D341Med (cell line): ENCODE data around the gene IER2.

ENCODE experiments used
- DNase-seq: peaks from one replicate; pipeline ENCODE4 v3.0.0; 2012; ENCODE audit warnings: low spot score

The IER2 gene

GRCh38 chr19:13119627-13120026 is 30.6 kb upstream of the IER2 start:
- no peak for DNase-seq

DNA sequence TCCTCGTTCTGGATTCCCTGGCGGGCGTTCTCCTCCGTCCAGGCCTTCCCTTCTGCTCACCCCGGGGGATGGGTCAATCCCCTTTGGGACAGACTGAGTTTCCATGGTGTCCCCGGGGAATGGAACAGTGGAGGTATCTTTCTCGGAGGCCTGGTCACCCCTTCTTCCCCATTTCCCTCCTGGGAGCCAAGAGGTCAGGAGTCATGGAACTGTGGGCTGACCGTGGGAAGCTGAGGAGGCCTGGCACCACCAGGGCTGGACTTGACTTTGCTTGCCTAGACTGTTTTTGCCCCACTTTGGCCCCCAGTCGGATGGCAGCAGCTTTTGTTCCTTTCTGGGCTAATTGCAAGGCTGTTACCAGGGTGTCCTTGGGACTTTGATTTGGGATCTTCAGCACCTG is 30.2 kb upstream of the IER2 start:
- DNase-seq, result no peak

DNA sequence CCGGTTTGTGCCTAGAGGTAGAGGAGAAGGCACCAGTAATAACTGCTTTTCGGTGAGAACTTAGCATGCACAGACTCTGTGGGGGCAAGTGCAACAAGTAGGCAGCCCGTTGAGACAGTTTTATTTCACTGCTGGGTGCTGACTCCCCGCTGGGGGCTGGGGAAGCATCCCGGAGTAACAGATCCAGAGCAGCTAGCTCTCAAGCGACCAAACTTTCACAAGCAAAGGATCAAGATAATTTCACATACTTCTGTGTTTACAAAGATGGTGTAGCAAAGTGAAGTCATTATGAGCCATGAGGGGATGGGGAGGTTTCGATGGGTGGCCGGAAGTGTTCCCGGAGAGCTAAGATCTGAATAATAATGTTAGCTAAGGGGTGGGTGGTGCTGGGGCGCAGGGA is 29.4 kb upstream of the IER2 start:
- DNase-seq, result no peak

GRCh38 chr19:13121551-13122274 is 28.5 kb upstream of the IER2 start:
- DNase-seq, result no peak

GRCh38 chr19:13122275-13122878 is 27.8 kb upstream of the IER2 start:
- DNase-seq, result no peak

DNA sequence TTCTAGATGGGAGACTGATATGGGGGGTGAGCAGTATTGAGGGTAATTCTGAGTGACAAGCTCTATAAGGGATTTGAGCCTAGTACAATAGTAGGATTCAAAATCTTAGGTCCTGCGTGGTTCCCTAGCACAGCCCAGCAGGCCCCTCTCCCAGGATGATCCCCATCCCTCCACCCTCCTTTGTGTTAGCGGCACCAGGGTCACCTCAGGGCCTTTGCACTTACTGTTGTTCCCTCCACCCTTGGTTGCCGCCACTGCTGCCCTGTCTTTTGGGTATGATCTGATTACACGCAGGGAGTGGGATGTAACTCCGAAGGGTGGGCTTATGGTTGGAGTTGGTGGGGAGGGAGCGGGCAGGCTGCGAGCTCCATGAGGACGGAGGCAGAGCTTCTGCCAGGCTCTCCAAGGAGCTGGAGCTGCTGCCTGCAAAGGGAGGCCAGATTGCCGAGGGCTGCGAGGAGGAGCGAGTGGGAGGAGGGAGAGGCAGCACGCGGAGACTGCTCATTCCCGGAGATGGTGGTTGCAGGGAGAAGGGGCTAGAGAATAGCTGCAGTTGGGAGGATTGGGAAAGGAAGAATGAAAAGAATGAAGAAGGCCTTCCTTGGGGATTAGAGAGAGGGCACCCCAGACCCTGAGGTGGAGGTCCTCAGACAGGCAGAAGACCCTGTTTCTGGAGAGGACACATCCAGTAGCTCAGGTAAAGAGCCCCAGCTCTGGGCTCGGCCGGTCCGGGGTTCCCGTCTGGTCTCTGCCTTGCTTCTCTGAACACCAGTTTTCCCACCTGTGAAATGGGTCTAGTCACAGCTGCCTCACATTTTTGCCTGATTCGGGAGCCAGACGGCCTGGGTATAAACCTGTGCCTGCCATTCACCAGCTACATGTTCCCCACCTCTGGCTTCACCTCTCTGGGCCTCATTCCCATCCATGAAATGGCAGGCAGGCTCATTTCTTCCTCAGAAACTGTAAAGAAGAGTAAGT is 26.9 kb upstream of the IER2 start:
- no peak for DNase-seq

DNA sequence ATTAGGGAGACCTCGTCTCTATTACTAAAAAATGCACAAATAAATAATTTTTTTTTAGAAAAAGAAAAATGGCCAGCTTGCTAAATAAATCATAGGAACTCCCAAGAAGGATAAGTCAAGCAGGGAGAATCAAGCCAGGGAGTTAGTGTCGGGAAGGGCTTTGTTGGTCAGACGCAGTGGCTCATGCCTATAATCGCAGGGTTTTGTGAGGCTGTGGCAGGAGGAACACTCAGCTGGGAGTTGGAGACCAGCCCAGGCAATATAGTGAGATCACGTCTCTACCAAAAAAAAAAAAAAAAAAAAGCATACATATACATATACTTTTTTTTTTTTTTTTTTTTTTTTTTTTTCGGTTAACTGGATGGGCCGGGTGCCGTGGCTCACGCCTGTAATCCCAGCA is 23.2 kb upstream of the IER2 start:
- DNase-seq, result no peak

DNA sequence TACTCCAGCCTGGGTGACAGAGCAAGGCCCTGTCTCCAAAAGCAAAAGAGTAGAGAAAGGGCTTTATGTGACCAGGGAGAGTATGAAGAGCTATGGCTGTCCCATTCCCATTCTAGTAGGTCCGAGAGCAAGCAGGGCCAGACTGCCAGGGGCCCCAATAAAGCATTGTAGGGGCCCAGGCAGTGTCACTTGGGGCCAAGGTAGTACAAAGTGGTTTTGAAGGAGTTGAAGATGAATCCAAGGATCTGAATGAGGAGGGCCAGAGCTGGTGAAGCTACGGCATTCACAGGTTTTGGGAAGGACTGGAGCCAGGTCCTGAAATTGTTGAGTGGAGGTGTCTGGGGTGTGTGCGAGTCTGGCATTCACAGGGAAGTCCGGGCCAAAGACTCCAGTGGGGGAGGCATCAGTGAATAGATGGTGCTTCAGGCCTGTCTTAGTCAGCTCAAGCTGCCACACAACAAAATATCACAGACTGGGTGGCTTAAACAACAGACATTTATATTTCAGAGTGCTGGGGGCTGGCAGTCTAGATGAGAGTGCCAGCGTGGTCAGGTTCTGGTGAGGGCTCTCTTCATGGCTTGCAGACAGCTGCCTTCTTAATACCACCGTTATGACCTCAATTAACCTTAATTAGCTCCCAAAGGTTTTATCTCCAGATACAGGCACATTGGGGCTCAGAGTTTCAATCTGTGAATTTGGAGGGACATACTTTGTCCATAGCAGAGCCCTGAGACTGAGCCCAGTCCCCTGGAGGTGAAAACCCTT is 22.2 kb upstream of the IER2 start:
- no peak for DNase-seq

GRCh38 chr19:13128583-13128982 is 21.6 kb upstream of the IER2 start:
- no peak for DNase-seq

GRCh38 chr19:13129384-13129783 is 20.8 kb upstream of the IER2 start:
- no peak for DNase-seq

GRCh38 chr19:13130886-13131490 is 19.2 kb upstream of the IER2 start:
- no peak for DNase-seq

- DNase-seq, result no peak
Observed at GRCh38 chr19:13132471-13133180, 17.6 kb upstream of the IER2 start.

DNA sequence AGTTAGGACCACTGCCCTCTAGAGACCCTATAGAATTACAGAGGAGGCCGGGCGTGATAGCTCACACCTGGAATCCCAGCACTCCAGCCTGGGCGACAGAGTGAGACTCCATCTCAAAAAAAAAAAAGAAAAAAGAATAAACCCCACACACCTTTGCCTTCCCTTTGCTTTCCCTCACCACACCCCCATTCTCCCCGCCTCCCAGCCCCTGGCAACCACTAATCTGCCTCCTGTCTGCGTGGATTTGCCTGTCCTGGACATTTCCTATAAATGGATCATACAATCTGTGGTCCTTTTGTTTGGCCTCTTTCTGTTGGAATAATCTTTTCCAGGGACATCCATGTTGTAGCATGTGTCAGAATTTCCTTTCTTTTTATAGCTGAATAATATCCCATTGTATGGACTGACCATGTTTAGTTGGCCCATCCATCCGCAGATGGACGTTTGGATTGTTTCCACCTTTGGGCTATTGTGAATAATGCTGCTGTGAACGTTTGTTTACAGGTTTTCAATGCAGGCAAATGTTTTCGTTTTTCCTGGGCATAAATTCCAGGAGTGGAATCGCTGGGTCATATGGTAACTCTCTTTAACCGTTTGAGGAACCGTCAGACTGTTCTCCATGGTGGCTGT is 16.9 kb upstream of the IER2 start:
- DNase-seq, result no peak

DNA sequence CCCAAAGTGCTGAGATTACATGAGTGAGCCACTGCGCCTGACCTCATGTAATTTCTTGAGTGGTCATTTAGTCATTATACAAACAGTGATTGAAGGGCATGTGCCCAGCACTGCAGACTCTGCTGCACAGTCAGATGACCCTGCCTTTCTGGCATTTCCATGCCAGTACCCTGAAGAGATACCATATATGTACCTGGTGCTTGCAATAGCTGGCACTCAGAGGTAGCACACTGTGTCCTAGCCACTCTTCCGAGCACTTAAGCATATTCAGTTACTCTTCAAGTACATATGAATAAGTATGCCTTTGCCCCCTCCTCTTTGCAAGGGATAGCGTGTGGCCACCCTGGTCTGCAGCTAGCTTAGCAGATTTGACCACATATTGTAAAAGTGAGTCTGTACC is 15.6 kb upstream of the IER2 start:
- no peak for DNase-seq

DNA sequence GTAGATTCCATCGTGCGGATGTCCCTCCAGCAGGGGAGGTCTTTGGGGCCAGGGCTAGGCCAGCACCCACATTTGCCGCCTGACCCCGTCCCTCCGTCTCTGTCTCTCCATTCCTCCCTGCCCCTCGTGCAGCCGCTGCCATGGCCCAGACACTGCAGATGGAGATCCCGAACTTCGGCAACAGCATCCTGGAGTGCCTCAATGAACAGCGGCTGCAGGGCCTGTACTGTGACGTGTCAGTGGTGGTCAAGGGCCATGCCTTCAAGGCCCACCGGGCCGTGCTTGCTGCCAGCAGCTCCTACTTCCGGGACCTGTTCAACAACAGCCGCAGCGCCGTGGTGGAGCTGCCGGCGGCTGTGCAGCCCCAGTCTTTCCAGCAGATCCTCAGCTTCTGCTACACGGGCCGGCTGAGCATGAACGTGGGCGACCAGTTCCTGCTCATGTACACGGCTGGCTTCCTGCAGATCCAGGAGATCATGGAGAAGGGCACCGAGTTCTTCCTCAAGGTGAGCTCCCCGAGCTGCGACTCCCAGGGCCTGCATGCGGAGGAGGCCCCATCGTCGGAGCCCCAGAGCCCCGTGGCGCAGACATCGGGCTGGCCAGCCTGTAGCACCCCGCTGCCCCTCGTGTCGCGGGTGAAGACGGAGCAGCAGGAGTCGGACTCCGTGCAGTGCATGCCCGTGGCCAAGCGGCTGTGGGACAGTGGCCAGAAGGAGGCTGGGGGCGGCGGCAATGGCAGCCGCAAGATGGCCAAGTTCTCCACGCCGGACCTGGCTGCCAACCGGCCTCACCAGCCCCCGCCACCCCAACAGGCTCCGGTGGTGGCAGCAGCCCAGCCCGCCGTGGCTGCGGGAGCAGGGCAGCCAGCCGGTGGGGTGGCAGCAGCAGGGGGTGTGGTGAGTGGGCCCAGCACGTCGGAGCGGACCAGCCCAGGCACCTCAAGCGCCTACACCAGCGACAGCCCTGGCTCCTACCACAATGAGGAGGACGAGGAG is 14.8 kb upstream of the IER2 start:
- no peak for DNase-seq

GRCh38 chr19:13137290-13137794 is 12.9 kb upstream of the IER2 start:
- DNase-seq, result no peak

DNA sequence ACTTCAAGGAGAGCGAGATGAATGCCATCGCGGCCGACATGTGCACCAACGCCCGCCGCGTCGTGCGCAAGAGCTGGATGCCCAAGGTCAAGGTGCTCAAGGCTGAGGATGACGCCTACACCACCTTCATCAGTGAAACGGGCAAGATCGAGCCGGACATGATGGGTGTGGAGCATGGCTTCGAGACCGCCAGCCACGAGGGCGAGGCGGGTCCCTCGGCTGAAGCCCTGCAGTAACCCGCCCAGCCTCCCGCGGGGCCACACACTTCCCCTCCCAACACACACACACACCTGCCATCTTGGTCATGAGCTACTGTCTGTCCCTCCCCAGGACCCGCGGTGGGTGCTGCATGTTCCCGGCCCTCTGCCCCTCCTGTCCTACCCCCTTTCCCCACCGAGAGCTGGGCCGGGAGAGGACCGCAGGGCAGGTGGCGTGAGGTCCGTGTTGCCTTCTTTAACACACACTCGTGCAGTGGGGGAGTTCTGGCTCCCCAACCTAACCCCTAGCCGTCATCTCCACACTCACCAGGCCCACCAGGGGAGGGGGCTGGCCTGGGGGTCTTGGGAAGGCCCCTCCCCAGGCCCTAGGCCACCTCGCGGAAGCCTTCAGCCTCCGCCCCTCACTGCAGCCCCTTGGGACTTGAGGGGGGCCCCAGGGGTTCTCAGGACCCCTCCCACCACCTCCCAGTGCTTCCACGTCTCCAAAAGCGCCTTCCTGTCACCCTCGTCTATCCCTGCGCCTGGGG is 11.9 kb upstream of the IER2 start:
- DNase-seq, result no peak

- DNase-seq, result no peak
Observed at GRCh38 chr19:13138916-13139198, 11.4 kb upstream of the IER2 start.
